ENCODE measurements around the gene EVX1.

DNA sequence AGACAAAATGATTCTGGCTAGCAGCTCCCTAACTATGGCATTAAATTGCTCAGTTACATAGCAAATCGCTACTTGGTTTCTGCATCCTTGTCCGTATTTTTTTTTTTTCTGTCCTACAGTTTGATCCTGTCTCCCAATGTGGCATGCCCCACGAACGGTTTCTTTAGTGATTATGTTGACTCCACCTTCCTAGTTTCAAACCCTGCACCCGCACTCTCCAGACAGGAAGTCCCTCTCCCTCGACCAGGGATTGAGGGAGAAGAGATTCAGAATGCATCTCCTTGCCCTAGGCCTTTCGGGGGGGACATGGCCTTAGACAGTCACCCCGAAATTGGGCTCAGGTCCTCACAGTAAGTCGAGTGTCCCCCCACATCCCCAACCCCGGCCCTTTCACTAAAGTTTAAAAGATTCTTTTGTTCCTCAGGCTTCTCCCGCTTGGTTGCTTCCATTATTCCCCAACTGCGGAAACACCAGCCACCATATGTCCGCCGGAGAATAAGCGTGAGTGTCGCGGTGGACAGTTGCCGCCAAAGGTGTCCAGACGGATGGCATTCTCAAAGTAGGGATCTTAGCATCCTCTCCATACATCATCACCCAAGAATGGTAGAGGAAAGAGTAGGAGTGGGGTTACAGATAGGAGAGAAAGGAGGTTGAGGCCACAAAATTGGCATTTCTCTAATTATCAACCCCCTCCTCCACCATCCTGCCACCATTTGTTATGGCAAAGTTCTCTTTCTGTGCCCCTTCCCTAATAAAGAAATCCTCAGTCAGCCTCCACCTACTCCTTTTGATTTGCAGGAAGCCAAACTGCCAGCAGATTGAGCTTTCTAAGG, 7.3 kb downstream of the EVX1 start:
- TF ChIP-seq BHLHE40 (IDR thresholded peaks at IDR 0.05; ENCODE audit: low read length) (no peak), NKX3-1 (CRISPR knock-in tag; IDR thresholded peaks at IDR 0.05) (no peak), ZNF577 (CRISPR knock-in tag; IDR thresholded peaks at IDR 0.05; ENCODE audit: borderline replicate concordance, low read depth) (no peak), CTCF (CRISPR knock-in tag; IDR thresholded peaks at IDR 0.05) (no peak), SMC3 (IDR thresholded peaks at IDR 0.05; ENCODE audit: low read length) (no peak), HNF1A (IDR thresholded peaks at IDR 0.05; ENCODE audit: low read depth) (no peak), HNF1A (CRISPR knock-in tag; IDR thresholded peaks at IDR 0.05; ENCODE audit: borderline replicate concordance) (no peak), ZNF138 (CRISPR knock-in tag; IDR thresholded peaks at IDR 0.05; ENCODE audit: low read depth) (no peak), PAX8 (CRISPR knock-in tag; IDR thresholded peaks at IDR 0.05; ENCODE audit: borderline replicate concordance) (no peak), BCL3 (CRISPR knock-in tag; IDR thresholded peaks at IDR 0.05) (no peak), MTA1 (CRISPR knock-in tag; IDR thresholded peaks at IDR 0.05; ENCODE audit: borderline replicate concordance) (no peak)
- TF ChIP-seq, protein P1, sequence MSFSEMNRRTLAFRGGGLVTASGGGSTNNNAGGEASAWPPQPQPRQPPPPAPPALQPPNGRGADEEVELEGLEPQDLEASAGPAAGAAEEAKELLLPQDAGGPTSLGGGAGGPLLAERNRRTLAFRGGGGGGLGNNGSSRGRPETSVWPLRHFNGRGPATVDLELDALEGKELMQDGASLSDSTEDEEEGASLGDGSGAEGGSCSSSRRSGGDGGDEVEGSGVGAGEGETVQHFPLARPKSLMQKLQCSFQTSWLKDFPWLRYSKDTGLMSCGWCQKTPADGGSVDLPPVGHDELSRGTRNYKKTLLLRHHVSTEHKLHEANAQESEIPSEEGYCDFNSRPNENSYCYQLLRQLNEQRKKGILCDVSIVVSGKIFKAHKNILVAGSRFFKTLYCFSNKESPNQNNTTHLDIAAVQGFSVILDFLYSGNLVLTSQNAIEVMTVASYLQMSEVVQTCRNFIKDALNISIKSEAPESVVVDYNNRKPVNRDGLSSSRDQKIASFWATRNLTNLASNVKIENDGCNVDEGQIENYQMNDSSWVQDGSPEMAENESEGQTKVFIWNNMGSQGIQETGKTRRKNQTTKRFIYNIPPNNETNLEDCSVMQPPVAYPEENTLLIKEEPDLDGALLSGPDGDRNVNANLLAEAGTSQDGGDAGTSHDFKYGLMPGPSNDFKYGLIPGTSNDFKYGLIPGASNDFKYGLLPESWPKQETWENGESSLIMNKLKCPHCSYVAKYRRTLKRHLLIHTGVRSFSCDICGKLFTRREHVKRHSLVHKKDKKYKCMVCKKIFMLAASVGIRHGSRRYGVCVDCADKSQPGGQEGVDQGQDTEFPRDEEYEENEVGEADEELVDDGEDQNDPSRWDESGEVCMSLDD (CRISPR knock-in tag; IDR thresholded peaks at IDR 0.05; ENCODE audit: borderline replicate concordance) = no peak
